Liver (tissue), 3 donors: Measurements from ENCODE around the gene EHBP1.

Experiments
- CTCF ChIP-seq: fragments of 150-350 bp; IDR thresholded peaks from 2 replicates; pipeline ENCODE4 v1.5.1; 2017; ENCODE audit warnings: improper control_type of control experiment, low read depth, low read length; ENCODE audit not compliant: missing input control
- EGR1 ChIP-seq, 2 donors: IDR thresholded peaks; 2 replicates each; pipeline ENCODE4 v1.6.1; 2016 to 2018; ENCODE audit warnings: antibody characterized with exemption in 2 of 2, low read depth in 2 of 2
- FOXA2 ChIP-seq: IDR thresholded peaks from 2 replicates; pipeline ENCODE4 v1.6.1; 2016; ENCODE audit warnings: antibody characterized with exemption
- GABPA ChIP-seq, 2 donors: IDR thresholded peaks in 1 of 2; conservative IDR thresholded peaks in 1 of 2; 2 replicates each; pipeline ENCODE4 v1.6.1; 2016; ENCODE audit warnings: antibody characterized with exemption in 2 of 2, mild to moderate bottlenecking in 1 of 2, moderate library complexity in 1 of 2
- RAD21 ChIP-seq, 2 donors: IDR thresholded peaks; 2 replicates each; pipeline ENCODE4 v1.6.1; 2016; ENCODE audit warnings: antibody characterized with exemption in 2 of 2, mild to moderate bottlenecking in 2 of 2
- RXRA ChIP-seq, 2 donors: IDR thresholded peaks; 2 replicates each; pipeline ENCODE4 v1.6.1; 2017 to 2018; ENCODE audit warnings: antibody characterized with exemption in 2 of 2, mild to moderate bottlenecking in 1 of 2
- TAF1 ChIP-seq: conservative IDR thresholded peaks from 2 replicates; pipeline ENCODE4 v1.6.1; 2016; ENCODE audit warnings: antibody characterized with exemption, mild to moderate bottlenecking
- TF ChIP-seq, protein P1 (sequence below): IDR thresholded peaks from 2 replicates; pipeline ENCODE4 v1.6.1; 2016; ENCODE audit warnings: antibody characterized with exemption
- donor health status: healthy.
- donor health status: healthy.

- TF ChIP-seq CTCF = no peak
- no peak for TF ChIP-seq TAF1
- TF ChIP-seq, protein P1, sequence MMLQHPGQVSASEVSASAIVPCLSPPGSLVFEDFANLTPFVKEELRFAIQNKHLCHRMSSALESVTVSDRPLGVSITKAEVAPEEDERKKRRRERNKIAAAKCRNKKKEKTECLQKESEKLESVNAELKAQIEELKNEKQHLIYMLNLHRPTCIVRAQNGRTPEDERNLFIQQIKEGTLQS = no peak
- no peak for TF ChIP-seq EGR1 (IDR thresholded peaks at IDR 0.05; ENCODE audit: low read depth in 2 of 2)
- TF ChIP-seq RAD21 (IDR thresholded peaks at IDR 0.05) = no peak
- TF ChIP-seq FOXA2 = no peak
- TF ChIP-seq GABPA (IDR thresholded peaks at IDR 0.05 in 1 of 2, conservative IDR thresholded peaks at IDR 0.05 in 1 of 2) = no peak
- no peak for TF ChIP-seq RXRA (IDR thresholded peaks at IDR 0.05)
Observed at GRCh38 chr2:62727876-62728566, 22.5 kb downstream of the EHBP1 start.
